H1 (cell line): ENCODE measurements around the gene PDXDC1. TPM values are rescaled to one million over a fixed set of nuclear protein-coding genes. Genes with fewer than 3 reads are reported as not detected.
"Not testable (repeated sequence)": the region's sequence is repeated elsewhere in the genome, so short reads cannot be mapped to it uniquely, and the experiment has no call there.

Source experiments
- CTCF ChIA-PET: fragments of 300-600 bp; sonication (Branson Sonifier 250); formaldehyde crosslinking; loops from one replicate; lab custom pipeline; 2021; ENCODE audit not compliant: partially characterized antibody; lab: Charles Lee
- POLR2A ChIA-PET: fragments of 300-600 bp; sonication (Branson Sonifier 250); formaldehyde crosslinking; loops from one replicate; lab custom pipeline; 2021; ENCODE audit warnings: inconsistent platforms; ENCODE audit not compliant: partially characterized antibody; lab: Charles Lee
- DNase-seq, 2 experiments: peaks; one replicate each; pipeline versions ENCODE4 v3.0.0 to v3.0.0-alpha.2; 2010 to 2022; ENCODE audit warnings: low spot score in 2 of 2, low read depth in 1 of 2, mixed read lengths in 1 of 2
- FAIRE-seq: peaks from 2 replicates; lab custom pipeline; 2011; peaks lifted over from hg19 to GRCh38; lab: Jason Lieb, UNC
- H2AFZ ChIP-seq: 2 replicates; pipeline ENCODE4 v1.8.1; 2012; ENCODE audit warnings: low read length, inconsistent platforms
- H2AK5ac ChIP-seq: 2 replicates; pipeline ENCODE4 v1.6.1; 2013; ENCODE audit warnings: low read depth, low read length
- H2BK120ac ChIP-seq: replicated peaks from 2 replicates; pipeline ENCODE3; 2013; ENCODE audit warnings: low read depth, low read length, inconsistent platforms
- H2BK12ac ChIP-seq: 2 replicates; pipeline ENCODE4 v1.6.1; 2013; ENCODE audit warnings: low read depth, low read length
- H2BK15ac ChIP-seq: 2 replicates; pipeline ENCODE4 v1.6.1; 2013; ENCODE audit warnings: low read length
- H2BK20ac ChIP-seq: 2 replicates; pipeline ENCODE4 v1.6.1; 2013; ENCODE audit warnings: low read length
- H2BK5ac ChIP-seq: 2 replicates; pipeline ENCODE4 v1.6.1; 2013; ENCODE audit warnings: low read depth, low read length
- H3K14ac ChIP-seq: 2 replicates; pipeline ENCODE4 v1.6.1; 2013; ENCODE audit warnings: inconsistent platforms; ENCODE audit not compliant: insufficient read length
- H3K18ac ChIP-seq: 2 replicates; pipeline ENCODE4 v1.6.1; 2013; ENCODE audit warnings: low read length; ENCODE audit errors: extremely low read depth
- H3K23ac ChIP-seq: 2 replicates; pipeline ENCODE4 v1.6.1; 2013; ENCODE audit warnings: inconsistent platforms; ENCODE audit not compliant: insufficient read length
- H3K23me2 ChIP-seq: 2 replicates; pipeline ENCODE4 v1.6.1; 2013; ENCODE audit warnings: low read depth, low read length
- H3K27ac ChIP-seq: 2 replicates; pipeline ENCODE4 v1.6.1; 2011; ENCODE audit warnings: low read depth, low read length, inconsistent platforms
- H3K27me3 ChIP-seq, 4 experiments: replicated peaks in 1 of 4; 1 replicate in 1 of 4; 2 replicates in 3 of 4; pipeline versions ENCODE4 v1.6.1 to v1.8.1; 2011 to 2013; ENCODE audit warnings: low read length in 3 of 4, mild to moderate bottlenecking in 3 of 4, inconsistent platforms in 2 of 4, mixed read lengths in 2 of 4, moderate library complexity in 1 of 4; ENCODE audit not compliant: control insufficient read depth in 3 of 4, insufficient read depth in 3 of 4; ENCODE audit errors: extremely low read depth in 1 of 4
- H3K36me3 ChIP-seq, 4 experiments: 2 replicates each; pipeline versions ENCODE4 v1.6.1 to v1.8.1; 2011 to 2013; ENCODE audit warnings: mild to moderate bottlenecking in 4 of 4, low read length in 3 of 4, moderate library complexity in 2 of 4, control low read depth in 1 of 4, inconsistent platforms in 1 of 4; ENCODE audit not compliant: insufficient read depth in 4 of 4, control insufficient read depth in 2 of 4
- H3K4ac ChIP-seq: replicated peaks from 2 replicates; pipeline ENCODE3; 2013; ENCODE audit warnings: low read length, low read depth, mixed read lengths, inconsistent platforms; ENCODE audit not compliant: insufficient read length
- H3K4me1 ChIP-seq, 4 experiments: replicated peaks in 1 of 4; 1 replicate in 1 of 4; 2 replicates in 3 of 4; pipeline versions ENCODE4 v1.6.1 to v1.8.1; 2011 to 2013; ENCODE audit warnings: low read length in 3 of 4, inconsistent platforms in 2 of 4, mixed read lengths in 1 of 4; ENCODE audit not compliant: insufficient read depth in 4 of 4, control insufficient read depth in 3 of 4
- H3K4me2 ChIP-seq, 2 experiments: 2 replicates each; pipeline versions ENCODE4 v1.6.1 to v1.8.1; 2011 to 2013; ENCODE audit warnings: low read depth in 2 of 2, low read length in 2 of 2, control low read depth in 1 of 2, inconsistent platforms in 1 of 2, mild to moderate bottlenecking in 1 of 2; ENCODE audit not compliant: insufficient read depth in 1 of 2
- H3K4me3 ChIP-seq, 4 experiments: fragments of 200-600, 300-600 bp in 1 of 4; sonication (generic), shearing (Covaris generic), sonication (Bioruptor Twin) in 1 of 4; 2 replicates each; pipeline versions ENCODE4 v1.5.1 to v1.8.1; 2011 to 2016; ENCODE audit warnings: low read length in 4 of 4, low read depth in 3 of 4, control low read depth in 2 of 4, inconsistent platforms in 2 of 4, mild to moderate bottlenecking in 2 of 4, mixed read lengths in 1 of 4, moderate library complexity in 1 of 4; ENCODE audit not compliant: insufficient read depth in 2 of 4; ENCODE audit errors: extremely low read depth in 1 of 4
- H3K56ac ChIP-seq: replicated peaks from 2 replicates; pipeline ENCODE3; 2013; ENCODE audit warnings: low read depth, mild to moderate bottlenecking, mixed read lengths, low read length, inconsistent platforms; ENCODE audit not compliant: insufficient read length
- H3K79me1 ChIP-seq: 2 replicates; pipeline ENCODE4 v1.6.1; 2013; ENCODE audit warnings: low read depth, low read length, control low read depth
- H3K79me2 ChIP-seq, 2 experiments: 2 replicates each; pipeline versions ENCODE4 v1.6.1 to v1.8.1; 2012 to 2013; ENCODE audit warnings: low read length in 2 of 2, mild to moderate bottlenecking in 2 of 2, inconsistent platforms in 1 of 2; ENCODE audit not compliant: insufficient read depth in 2 of 2, control insufficient read depth in 1 of 2
- H3K9ac ChIP-seq, 4 experiments: replicated peaks in 1 of 4; 1 replicate in 1 of 4; 2 replicates in 3 of 4; pipeline versions ENCODE4 v1.6.1 to v1.8.1; 2011 to 2013; ENCODE audit warnings: low read depth in 3 of 4, low read length in 3 of 4, control low read depth in 2 of 4, mild to moderate bottlenecking in 2 of 4, moderate library complexity in 2 of 4, inconsistent platforms in 1 of 4; ENCODE audit errors: extremely low read depth in 1 of 4
- H3K9me3 ChIP-seq, 2 experiments: 2 replicates each; pipeline versions ENCODE4 v1.6.1 to v1.8.1; 2012 to 2013; ENCODE audit warnings: mild to moderate bottlenecking in 2 of 2, moderate library complexity in 2 of 2, control low read depth in 1 of 2, inconsistent platforms in 1 of 2, low read depth in 1 of 2, low read length in 1 of 2, mixed read lengths in 1 of 2; ENCODE audit not compliant: insufficient read depth in 2 of 2
- H4K20me1 ChIP-seq, 2 experiments: replicated peaks in 1 of 2; 2 replicates each; pipeline versions ENCODE3 to v1.8.1; 2011 to 2013; ENCODE audit warnings: inconsistent platforms in 2 of 2, low read length in 2 of 2, mild to moderate bottlenecking in 1 of 2; ENCODE audit not compliant: insufficient read depth in 2 of 2, control insufficient read depth in 1 of 2
- H4K5ac ChIP-seq: 2 replicates; pipeline ENCODE4 v1.6.1; 2013; ENCODE audit warnings: low read length, low read depth, mixed read lengths, inconsistent platforms; ENCODE audit not compliant: insufficient read length
- H4K8ac ChIP-seq: 2 replicates; pipeline ENCODE4 v1.8.0; 2013; ENCODE audit warnings: mild to moderate bottlenecking, moderate library complexity, low read length, inconsistent platforms; ENCODE audit not compliant: insufficient read depth; ENCODE audit errors: extremely low read depth
- H4K91ac ChIP-seq: replicated peaks from 2 replicates; pipeline ENCODE3; 2013; ENCODE audit warnings: low read length, mixed read lengths, inconsistent platforms; ENCODE audit not compliant: insufficient read length
- WGBS, 2 experiments: shearing (Covaris generic) in 1 of 2; methylation state at CpG; one replicate each; pipeline versions ENCODE4 v1.1.6 to v1.1.7; 2013 to 2015; ENCODE audit warnings: low lambda C conversion rate in 2 of 2, mixed read lengths in 2 of 2, inconsistent platforms in 1 of 2, low coverage in 1 of 2, missing lambda C conversion rate in 1 of 2; ENCODE audit not compliant: insufficient replicate concordance in 2 of 2, insufficient coverage in 1 of 2, insufficient read length in 1 of 2; ENCODE audit errors: extremely low coverage in 1 of 2, missing lambda C conversion rate in 1 of 2; 5-methylcytosine and 5-hydroxymethylcytosine counted together
- polyA plus RNA-seq, 7 experiments: library from polyadenylated mRNA; depleted of rRNA in 3 of 7; stranded (reverse) in 5 of 7; unstranded in 2 of 7; fragments of >200 nt in 5 of 7; fragments of 200-250 nt in 2 of 7; gene quantifications; 1 replicate in 5 of 7; 2 replicates in 1 of 7; 4 replicates in 1 of 7; pipeline versions ENCODE4 v1.2.1 to v1.2.3, GENCODE V29; 2011 to 2013; ENCODE audit warnings: missing spikeins in 2 of 7, mixed read lengths in 2 of 7
- total RNA-seq: library from RNA; stranded (reverse); fragmentation: NEBNext Ultra II Directional; extraction: Animal tissue kit (Norgen Biotek cat#: 25700); gene quantifications from 2 replicates; pipeline ENCODE4 v1.2.1, GENCODE V29; 2021

The PDXDC1 gene
- total and polyA plus RNA-seq, 2 of the 8 experiments (the other 6 are each of a cell fraction or from before 2014, with no cell fraction given) = 56.6 to 118 TPM

DNA sequence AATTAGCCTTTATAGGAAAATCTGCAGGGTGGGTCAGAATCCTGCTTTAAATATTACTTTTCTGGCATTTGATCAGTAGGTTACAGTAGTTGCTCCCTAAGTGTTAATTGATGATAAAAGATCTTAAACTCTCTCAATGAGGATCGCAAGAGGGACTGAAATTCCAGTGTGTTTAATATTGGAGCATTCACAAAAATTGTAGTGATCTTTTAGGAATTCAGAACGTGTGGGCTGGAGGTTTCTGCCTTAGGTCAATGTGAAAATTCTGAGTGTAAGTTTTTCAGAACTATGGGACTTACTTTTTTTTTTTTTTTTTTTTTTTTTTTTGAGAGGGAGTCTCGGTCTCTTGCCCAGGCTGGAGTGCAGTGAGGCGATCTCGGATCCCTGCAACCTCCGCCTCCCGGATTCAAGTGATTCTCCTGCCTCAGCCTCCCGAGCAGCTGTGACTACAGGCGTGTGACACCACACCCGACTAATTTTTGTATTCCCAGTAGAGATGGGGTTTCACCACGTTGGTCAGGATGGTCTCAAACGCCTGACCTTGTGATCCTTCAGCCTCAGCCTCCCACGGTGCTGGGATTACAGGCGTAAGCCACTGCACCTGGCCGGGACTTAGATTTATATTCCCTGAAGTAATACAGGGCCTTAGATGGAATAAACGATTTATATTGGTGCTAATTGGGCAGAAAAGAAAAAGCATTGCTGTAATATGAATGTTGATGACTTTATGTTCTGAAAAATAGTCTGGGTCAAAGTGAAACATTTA lies 2.3 kb downstream of the PDXDC1 start:
- H3K23me2 ChIP-seq, H2BK5ac ChIP-seq, POLR2A ChIA-PET, FAIRE-seq, H3K27ac ChIP-seq, CTCF ChIA-PET, H3K9ac ChIP-seq, H2BK20ac ChIP-seq, H2BK120ac ChIP-seq, H2AFZ ChIP-seq, H3K14ac ChIP-seq, H3K9me3 ChIP-seq, DNase-seq, H3K79me1 ChIP-seq, H2AK5ac ChIP-seq, H3K4ac ChIP-seq, H3K27me3 ChIP-seq, H4K91ac ChIP-seq, H3K18ac ChIP-seq, H3K4me3 ChIP-seq, H3K23ac ChIP-seq, H4K5ac ChIP-seq, H4K8ac ChIP-seq, H2BK12ac ChIP-seq, H3K36me3 ChIP-seq, H2BK15ac ChIP-seq, H3K4me1 ChIP-seq, H3K4me2 ChIP-seq, H4K20me1 ChIP-seq, H3K56ac ChIP-seq: not testable (repeated sequence)
- WGBS, 2 experiments = 88% methylated on average over 15 of the region's 16 CpGs; no CpG with 5 or more reads in 1 of the 2 experiments
- H3K79me2 ChIP-seq = peaks cover 2 to 41% of the 10 kb centered on the region in 2 experiments; a peak in 3 of 4 replicates

DNA sequence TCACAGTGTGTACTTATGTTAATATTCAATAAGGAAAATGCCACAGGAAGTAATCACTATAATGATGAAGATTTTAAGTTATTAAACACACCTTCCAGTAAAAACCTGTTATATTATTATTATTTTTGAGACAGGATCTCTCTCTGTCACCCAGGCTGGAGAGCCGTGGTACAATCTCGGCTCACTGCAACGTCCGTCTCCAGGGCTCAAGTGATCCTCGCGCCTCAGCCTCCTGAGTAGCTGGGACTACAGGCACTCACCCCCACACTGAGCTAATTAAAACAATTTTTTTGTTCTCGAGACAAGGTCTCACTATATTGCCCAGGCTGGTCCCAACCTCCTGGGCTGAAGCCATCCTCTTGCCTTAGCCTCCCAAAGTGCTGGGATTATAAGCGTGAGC lies 3.5 kb downstream of the PDXDC1 start:
- H3K4me2 ChIP-seq, H3K27ac ChIP-seq, FAIRE-seq, H4K5ac ChIP-seq, H2BK5ac ChIP-seq, H4K8ac ChIP-seq, CTCF ChIA-PET, H3K56ac ChIP-seq, H3K9ac ChIP-seq, H3K79me1 ChIP-seq, H3K9me3 ChIP-seq, H2BK120ac ChIP-seq, H3K18ac ChIP-seq, H2AFZ ChIP-seq, DNase-seq, H3K36me3 ChIP-seq, H3K4ac ChIP-seq, POLR2A ChIA-PET, H3K14ac ChIP-seq, H4K20me1 ChIP-seq, H2BK15ac ChIP-seq, H3K23ac ChIP-seq, H2BK20ac ChIP-seq, H3K4me3 ChIP-seq, H2BK12ac ChIP-seq, H3K4me1 ChIP-seq, H3K23me2 ChIP-seq, H3K27me3 ChIP-seq, H4K91ac ChIP-seq: not testable (repeated sequence)
- 0 out of 2 replicates have a peak overlapping the region, but pooled peaks have one; percentile 39 for H2AK5ac ChIP-seq
- WGBS, 2 experiments = 91% methylated on average over 8 of the region's 8 CpGs; no CpG with 5 or more reads in 1 of the 2 experiments
- peaks cover 2 to 43% of the 10 kb centered on the region in 2 experiments; a peak in 3 of 4 replicates for H3K79me2 ChIP-seq
